OCI-LY1 (cell line): ENCODE data around the gene SEPTIN10.

Experiments used
- CTCF ChIP-seq: fragments of 200-600 bp; sonication (generic), shearing (Covaris generic); IDR thresholded peaks from 2 replicates; pipeline ENCODE4 v1.5.1; 2017; ENCODE audit warnings: mild to moderate bottlenecking, antibody characterized with exemption, low read length, moderate library complexity, mixed read lengths
- EZH2 ChIP-seq: fragments of 200-600 bp; sonication (generic), shearing (Covaris generic); IDR thresholded peaks from 2 replicates; pipeline ENCODE4 v1.8.0; 2017; ENCODE audit warnings: borderline replicate concordance, mixed run types, mild to moderate bottlenecking, antibody characterized with exemption, low read length, moderate library complexity, mixed read lengths

DNA sequence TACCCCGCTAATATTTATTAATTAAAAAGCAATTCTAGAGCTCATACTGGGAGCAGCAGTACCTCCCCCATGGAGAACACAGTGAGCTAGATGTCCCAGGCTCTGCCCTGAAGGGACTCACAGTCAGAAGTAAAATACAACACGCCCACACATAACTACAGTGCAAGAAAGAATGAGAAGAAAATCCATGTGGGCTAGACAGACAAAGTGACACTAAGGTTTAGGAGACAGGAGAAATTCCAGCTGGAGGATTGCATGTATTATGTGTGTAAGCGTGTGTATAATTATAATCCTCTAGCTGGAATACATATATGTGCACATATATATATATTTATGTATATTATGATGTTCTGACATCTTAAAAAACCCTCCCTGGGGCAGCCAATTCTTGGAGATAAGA is 16.1 kb upstream of the SEPTIN10 start:
- TF ChIP-seq CTCF (no peak), EZH2 (no peak)
